HG03135 (cell line): ENCODE results near the gene MUC3A.

Experiments used
- ATAC-seq: cut with Tn5 transposase; IDR thresholded peaks from one replicate; pipeline ENCODE4 v1.9.1; 2021; ENCODE audit warnings: mild to moderate bottlenecking, moderate library complexity; ENCODE audit not compliant: unreplicated experiment

Gene MUC3A

GRCh38 chr7:100943693-100944092, 5.6 kb upstream of the MUC3A start:
- ATAC-seq: no peak

- no peak for ATAC-seq
Observed at GRCh38 chr7:100944138-100944537, 5.2 kb upstream of the MUC3A start.

GRCh38 chr7:100946111-100946510, 3.2 kb upstream of the MUC3A start:
- ATAC-seq: no peak

- no peak for ATAC-seq
Observed at GRCh38 chr7:100946766-100947365, 2.5 kb upstream of the MUC3A start.

- ATAC-seq: no peak
Observed at GRCh38 chr7:100947792-100948191, 1.5 kb upstream of the MUC3A start.

GRCh38 chr7:100949933-100950443, 654 bp downstream of the MUC3A start:
- no peak for ATAC-seq

DNA sequence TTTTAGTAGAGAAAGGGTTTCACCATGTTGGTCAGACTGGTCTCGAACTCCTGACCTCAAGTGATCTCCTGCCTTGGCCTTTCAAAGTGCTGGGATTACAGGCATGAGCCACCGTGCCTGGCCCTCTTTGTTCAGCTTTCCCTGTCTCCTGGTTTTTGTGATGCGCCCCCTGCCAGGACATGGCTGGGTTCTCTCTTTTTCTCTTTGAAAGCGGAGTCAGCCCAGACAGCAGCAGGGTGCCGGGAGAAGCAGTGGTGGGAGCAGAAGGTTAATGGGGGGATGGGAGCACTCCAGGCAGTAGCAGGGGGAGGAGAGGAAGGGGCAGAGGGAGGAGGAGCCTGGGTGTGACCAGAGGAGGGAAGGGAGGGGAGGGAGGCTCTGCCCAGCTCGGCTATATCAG, 1.8 kb downstream of the MUC3A start:
- no peak for ATAC-seq

DNA sequence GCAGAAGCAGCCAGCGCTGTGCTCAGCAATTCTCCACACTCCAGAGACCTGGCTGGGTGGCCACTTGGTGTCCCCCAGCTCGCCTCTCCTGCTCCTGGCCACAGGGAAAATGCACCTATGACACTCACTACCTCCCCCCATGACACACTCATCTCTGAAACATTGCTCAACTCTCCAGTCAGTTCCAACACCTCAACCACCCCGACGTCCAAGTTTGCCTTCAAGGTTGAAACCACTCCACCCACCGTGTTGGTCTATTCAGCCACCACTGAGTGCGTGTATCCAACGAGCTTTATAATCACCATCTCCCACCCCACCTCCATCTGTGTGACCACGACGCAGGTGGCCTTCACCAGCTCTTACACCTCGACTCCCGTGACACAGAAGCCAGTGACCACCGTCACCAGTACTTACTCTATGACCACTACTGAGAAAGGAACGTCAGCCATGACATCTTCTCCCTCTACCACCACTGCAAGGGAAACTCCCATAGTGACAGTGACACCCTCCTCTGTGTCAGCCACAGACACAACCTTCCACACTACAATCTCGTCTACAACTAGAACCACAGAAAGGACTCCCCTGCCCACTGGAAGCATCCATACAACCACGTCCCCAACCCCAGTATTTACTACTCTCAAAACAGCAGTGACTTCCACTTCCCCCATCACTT, 2.7 kb downstream of the MUC3A start:
- ATAC-seq: no peak

DNA sequence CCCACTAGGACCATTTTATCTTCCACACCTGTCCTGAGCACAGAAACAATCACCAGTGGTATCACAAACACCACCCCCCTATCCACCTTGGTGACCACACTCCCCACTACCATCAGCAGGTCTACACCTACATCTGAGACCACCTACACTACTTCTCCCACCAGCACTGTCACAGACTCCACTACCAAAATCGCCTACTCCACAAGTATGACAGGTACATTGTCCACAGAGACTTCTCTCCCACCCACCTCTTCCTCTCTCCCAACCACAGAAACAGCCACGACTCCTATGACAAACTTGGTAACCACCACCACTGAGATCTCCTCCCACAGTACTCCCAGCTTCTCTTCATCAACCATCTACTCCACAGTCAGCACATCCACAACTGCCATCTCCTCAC, 3.3 kb downstream of the MUC3A start:
- no peak for ATAC-seq

DNA sequence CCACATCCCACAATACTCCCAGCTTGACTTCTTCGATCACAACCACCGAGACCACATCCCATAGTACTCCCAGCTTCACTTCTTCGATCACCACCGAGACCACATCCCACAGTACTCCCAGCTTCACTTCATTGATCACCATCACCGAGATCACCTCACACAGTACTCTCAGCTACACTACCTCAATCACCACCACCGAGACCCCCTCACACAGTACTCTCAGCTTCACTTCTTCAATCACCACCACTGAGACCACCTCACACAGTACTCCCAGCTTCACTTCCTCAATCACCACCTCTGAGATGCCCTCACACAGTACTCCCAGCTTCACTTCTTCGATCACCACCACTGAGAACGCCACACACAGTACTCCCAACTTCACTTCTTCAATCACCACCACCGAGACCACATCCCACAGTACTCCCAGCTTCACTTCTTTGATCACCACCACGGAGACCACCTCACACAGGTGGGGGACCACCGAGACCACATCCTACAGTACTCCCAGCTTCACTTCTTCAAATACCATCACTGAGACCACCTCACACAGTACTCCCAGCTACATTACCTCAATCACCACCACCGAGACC, 8.6 kb downstream of the MUC3A start:
- no peak for ATAC-seq

- no peak for ATAC-seq
Observed at GRCh38 chr7:100959894-100960293, 10.6 kb downstream of the MUC3A start.

- ATAC-seq: no peak
Observed at GRCh38 chr7:100962537-100962936, 13.2 kb downstream of the MUC3A start.

- no peak for ATAC-seq
Observed at GRCh38 chr7:100963386-100963785, 14.1 kb downstream of the MUC3A start.

- ATAC-seq: no peak
Observed at GRCh38 chr7:100963874-100964273, 14.5 kb downstream of the MUC3A start.

DNA sequence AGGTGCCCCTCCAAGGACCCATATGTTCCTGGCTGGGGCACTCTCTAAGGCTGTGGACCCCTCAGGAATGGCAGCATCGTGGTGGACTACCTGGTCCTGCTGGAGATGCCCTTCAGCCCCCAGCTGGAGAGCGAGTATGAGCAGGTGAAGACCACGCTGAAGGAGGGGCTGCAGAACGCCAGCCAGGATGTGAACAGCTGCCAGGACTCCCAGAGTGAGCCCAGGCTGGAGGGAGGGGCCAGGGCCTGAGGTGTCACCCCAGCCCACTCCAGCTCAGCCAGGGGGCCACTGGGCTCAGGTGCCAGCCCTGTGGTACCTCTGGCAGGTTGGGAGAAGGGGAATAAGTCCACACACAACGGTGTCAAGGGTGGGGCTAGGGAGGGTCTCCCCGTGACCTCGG, 15.3 kb downstream of the MUC3A start:
- no peak for ATAC-seq

DNA sequence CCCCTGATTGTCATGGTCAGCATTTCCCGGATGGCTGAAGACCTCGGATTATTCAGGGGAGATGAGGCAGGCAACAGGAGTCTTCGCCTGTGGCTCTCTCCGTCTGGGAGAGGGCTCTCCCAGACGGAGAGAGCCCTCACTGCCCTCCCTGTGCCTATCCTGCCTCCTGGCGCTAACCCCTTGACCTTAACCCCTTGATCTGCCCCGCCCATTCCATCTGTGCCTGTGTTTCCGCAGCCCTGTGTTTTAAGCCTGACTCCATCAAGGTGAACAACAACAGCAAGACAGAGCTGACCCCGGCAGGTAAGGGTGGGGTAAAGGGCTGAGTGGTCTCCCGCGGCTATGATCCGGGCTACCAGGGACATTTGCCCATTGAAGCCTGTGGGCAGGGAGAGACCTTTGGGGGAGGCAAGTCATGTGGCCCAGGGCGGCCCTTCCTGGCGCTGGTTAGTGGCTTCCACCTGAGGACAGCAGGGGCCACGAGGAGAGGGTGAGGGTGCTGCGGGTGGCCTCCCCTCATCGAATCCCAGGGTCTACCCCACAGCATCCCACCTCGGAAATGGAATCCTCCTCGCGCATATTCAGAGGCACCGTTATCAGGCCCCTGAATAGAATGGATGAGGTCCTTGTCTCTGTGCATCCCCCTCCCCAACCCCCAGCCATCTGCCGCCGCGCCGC, 15.8 kb downstream of the MUC3A start:
- no peak for ATAC-seq

GRCh38 chr7:100965723-100966541, 16.6 kb downstream of the MUC3A start:
- peak; percentile 65 for ATAC-seq

GRCh38 chr7:100966542-100967291, 17.4 kb downstream of the MUC3A start:
- no peak for ATAC-seq

DNA sequence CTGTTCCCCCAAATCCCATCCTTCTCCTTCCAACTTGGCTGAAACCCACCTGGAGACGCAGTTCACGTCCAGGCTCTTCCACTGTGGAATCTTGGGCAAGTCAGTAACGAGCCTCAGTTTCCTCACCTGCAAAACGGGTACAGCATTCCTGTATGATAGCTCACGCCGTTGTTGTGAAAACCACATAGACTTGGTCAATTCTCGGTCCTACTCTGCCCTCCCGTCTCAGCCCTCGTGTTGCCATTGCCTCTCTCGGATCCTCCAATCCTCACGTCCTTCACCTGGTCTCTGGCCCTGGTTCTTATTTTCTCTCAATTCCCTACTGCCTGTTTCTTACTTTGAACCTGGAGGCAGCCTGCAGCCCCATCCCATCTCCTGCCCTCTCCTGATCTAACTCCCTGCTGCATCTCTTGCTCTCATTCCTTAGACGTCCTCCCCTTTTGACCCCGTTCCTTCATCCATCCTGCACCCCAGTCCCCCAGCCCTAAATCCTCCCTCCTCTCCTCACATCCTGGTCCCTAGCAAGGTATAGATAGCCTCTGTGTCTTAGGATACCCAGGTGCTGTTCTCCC, 18.0 kb downstream of the MUC3A start:
- ATAC-seq: no peak

- ATAC-seq: no peak
Observed at GRCh38 chr7:100968031-100968430, 18.7 kb downstream of the MUC3A start.
